HepG2 (cell line): ENCODE data around the gene PSMD12. TPM values are rescaled to one million over a fixed set of nuclear protein-coding genes. Genes with fewer than 3 reads are reported as not detected.
A peak's percentile ranks its signal among the peaks of the same experiment; 100 is the strongest.

ENCODE experiments used
- ATF3 ChIP-seq: sonication (generic); formaldehyde crosslinking; IDR thresholded peaks from 2 replicates; pipeline ENCODE4 v1.4.0; 2020; ENCODE audit warnings: missing genetic modification reagents
- FOXO4 ChIP-seq: sonication (generic); formaldehyde crosslinking; conservative IDR thresholded peaks from 2 replicates; pipeline ENCODE4 v1.8.1; 2023; ENCODE audit warnings: missing genetic modification reagents
- GMEB2 ChIP-seq: IDR thresholded peaks from 2 replicates; pipeline ENCODE4 v1.6.1; 2016; ENCODE audit warnings: missing biosample characterization, missing genetic modification reagents, low read depth
- GPBP1L1 ChIP-seq: sonication (generic); formaldehyde crosslinking; IDR thresholded peaks from 2 replicates; pipeline ENCODE4 v1.5.0; 2020; ENCODE audit warnings: mild to moderate bottlenecking, missing genetic modification reagents
- GZF1 ChIP-seq: sonication (generic); formaldehyde crosslinking; IDR thresholded peaks from 2 replicates; pipeline ENCODE4 v1.5.1; 2020; ENCODE audit warnings: mild to moderate bottlenecking, missing genetic modification reagents
- HNRNPLL ChIP-seq: fragments of 200-400 bp; formaldehyde crosslinking; IDR thresholded peaks from 2 replicates; pipeline ENCODE4 v1.6.1; 2017; ENCODE audit warnings: mild to moderate bottlenecking, low read depth, low read length; ENCODE audit not compliant: poor library complexity, severe bottlenecking
- MXI1 ChIP-seq: IDR thresholded peaks from 3 replicates; pipeline ENCODE4 v1.6.1; 2012; ENCODE audit warnings: low read depth, low read length, inconsistent platforms, borderline replicate concordance
- NKX3-1 ChIP-seq: sonication (generic); formaldehyde crosslinking; IDR thresholded peaks from 2 replicates; pipeline ENCODE4 v1.5.0; 2020; ENCODE audit warnings: missing genetic modification reagents
- SCMH1 ChIP-seq: sonication (generic); formaldehyde crosslinking; IDR thresholded peaks from 2 replicates; pipeline ENCODE4 v1.9.0; 2021; ENCODE audit warnings: missing genetic modification reagents, mild to moderate bottlenecking, borderline replicate concordance
- ZNF18 ChIP-seq: sonication (generic); formaldehyde crosslinking; IDR thresholded peaks from 2 replicates; pipeline ENCODE4 v1.8.0; 2022; ENCODE audit warnings: mild to moderate bottlenecking, missing genetic modification reagents; ENCODE audit not compliant: insufficient replicate concordance
- ZNF318 ChIP-seq: sonication (generic); formaldehyde crosslinking; IDR thresholded peaks from 2 replicates; pipeline ENCODE4 v1.4.0; 2020; ENCODE audit warnings: mild to moderate bottlenecking, missing genetic modification reagents
- ZNF781 ChIP-seq: sonication (generic); formaldehyde crosslinking; IDR thresholded peaks from 2 replicates; pipeline ENCODE4 v1.5.1; 2020; ENCODE audit warnings: borderline replicate concordance, mild to moderate bottlenecking, missing genetic modification reagents; ENCODE audit errors: not compliant biosample characterization
- polyA plus RNA-seq, 8 experiments: library from polyadenylated mRNA; depleted of rRNA in 3 of 8; stranded (reverse) in 7 of 8; unstranded in 1 of 8; fragments of >200 nt; fragmentation: Illumina TruSeq in 4 of 8; extraction: Trizol in 4 of 8; gene quantifications; 2 replicates each; pipeline versions ENCODE4 v1.2.1 to v1.2.3, GENCODE V29; 2011 to 2016; ENCODE audit warnings: low read depth in 4 of 8, missing spikeins in 1 of 8, mixed read lengths in 1 of 8; ENCODE audit not compliant: insufficient read depth in 1 of 8
- total RNA-seq, 5 experiments: library from RNA; depleted of rRNA; stranded (reverse); fragments of >200 nt; fragmentation: Illumina TruSeq; extraction: Trizol; gene quantifications; 2 replicates each; pipeline ENCODE4 v1.2.3, GENCODE V29; 2016; ENCODE audit warnings: low read depth in 1 of 5

PSMD12 gene
- total and polyA plus RNA-seq, 2 of the 13 experiments (the other 11 are each of a cell fraction or from before 2014, with no cell fraction given), result 27.4 to 71.7 TPM

- TF ChIP-seq ATF3 (CRISPR knock-in tag) (peak; percentile 67), SCMH1 (CRISPR knock-in tag) (no peak), FOXO4 (CRISPR knock-in tag) (0 out of 2 replicates have a peak, but pooled peaks have one; percentile 84), ZNF318 (CRISPR knock-in tag) (no peak), MXI1 (peak; percentile 67; the same call in 1 of the 3 replicates), ZNF781 (CRISPR knock-in tag) (no peak), GZF1 (CRISPR knock-in tag) (peak; percentile 12; the same call in 1 of the 2 replicates), GPBP1L1 (CRISPR knock-in tag) (no peak), GMEB2 (no peak), NKX3-1 (CRISPR knock-in tag) (no peak), HNRNPLL (peak; percentile 62), ZNF18 (CRISPR knock-in tag) (no peak)
These were observed 10.5 kb upstream of the PSMD12 start, which contains the start of gene PITPNC1 (continued) for GRCh38 chr17:67376737-67377487.
